Ecto neural progenitor cell (in vitro differentiated cells): ENCODE measurements around the gene FILIP1L.
"Not testable (repeated sequence)": the region's sequence is repeated elsewhere in the genome, so short reads cannot be mapped to it uniquely, and the experiment has no call there.

Source experiments
- DNase-seq: peaks from one replicate; pipeline ENCODE4 v3.0.0-alpha.2; 2018; ENCODE audit warnings: low spot score

The FILIP1L gene

GRCh38 chr3:100073714-100074307 lies 40.5 kb downstream of the FILIP1L start:
- DNase-seq, result peak; percentile 65

GRCh38 chr3:100073049-100073713 lies 41.1 kb downstream of the FILIP1L start:
- DNase-seq, result no peak

DNA sequence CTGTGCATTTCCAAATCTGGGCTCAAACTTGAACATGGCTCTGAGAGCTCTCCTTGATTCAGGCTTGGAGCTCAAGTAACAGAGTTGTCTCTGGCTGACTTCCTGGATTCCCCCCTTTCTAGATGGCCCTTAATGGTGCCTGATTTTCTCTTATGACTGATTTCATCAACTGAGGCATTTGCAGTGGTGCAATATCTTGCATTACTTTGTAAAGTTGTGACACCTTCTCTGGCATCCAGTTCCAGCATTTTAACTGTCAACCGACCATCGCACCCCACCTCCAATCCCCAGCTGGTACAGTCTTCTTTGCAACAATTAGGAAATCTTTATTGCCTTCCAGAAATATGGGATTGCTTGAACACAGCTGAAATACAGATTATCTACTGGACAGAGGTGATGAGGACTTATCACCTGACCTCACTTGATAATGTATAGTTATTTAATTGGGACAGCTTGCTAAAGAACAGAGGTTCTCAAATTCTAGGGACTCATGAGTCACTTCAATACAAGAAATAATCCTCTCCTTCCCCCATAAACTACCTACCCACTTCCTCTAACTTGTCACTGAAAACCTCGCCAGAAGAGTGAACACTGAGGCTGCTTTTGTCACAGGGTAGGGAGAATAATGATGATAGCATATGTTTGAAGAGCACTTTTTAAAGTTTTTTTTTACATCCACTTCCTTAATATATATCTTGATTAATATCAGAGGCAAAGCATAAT lies 41.8 kb downstream of the FILIP1L start:
- DNase-seq, result no peak

DNA sequence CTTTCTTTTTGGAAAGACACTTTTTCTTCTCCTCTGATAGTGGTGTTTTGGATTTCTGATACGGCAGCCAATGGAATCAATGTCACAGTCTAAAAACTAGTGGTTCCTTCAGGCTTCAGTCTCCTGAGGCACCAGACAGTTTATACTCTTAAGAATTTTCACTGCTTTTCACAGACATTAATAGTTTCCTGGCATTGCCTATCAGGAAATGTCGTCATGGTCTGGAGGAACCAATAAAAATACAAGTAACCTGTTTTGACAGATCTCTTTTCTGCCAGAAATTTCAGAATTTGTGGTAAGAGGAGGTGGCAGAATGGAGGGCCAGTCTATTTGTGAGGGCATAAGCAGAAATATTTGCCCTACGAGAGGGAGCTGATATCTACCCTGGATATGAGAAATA lies 44.8 kb downstream of the FILIP1L start:
- DNase-seq, result no peak

- DNase-seq, result peak; percentile 69
Observed at GRCh38 chr3:100068826-100069225, 45.5 kb downstream of the FILIP1L start.

DNA sequence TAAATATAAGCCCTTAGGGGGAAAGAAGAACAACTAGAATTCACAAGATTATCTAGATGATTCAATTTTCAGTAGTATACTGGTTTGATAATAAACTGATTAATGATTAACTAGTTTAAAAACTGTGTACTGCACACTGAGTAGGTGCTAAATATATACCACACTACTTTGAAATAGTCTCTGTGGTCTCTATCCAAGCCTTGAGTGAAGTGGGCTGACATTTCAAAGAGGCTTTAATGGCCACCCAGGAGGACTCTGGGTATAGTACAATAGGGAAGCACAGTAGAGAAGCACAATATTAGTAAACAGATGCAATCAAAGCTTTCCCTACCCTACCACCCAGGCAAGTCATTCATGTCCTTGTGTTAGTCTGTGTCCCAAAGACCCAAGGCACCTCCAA lies 46.7 kb downstream of the FILIP1L start:
- DNase-seq, result no peak

DNA sequence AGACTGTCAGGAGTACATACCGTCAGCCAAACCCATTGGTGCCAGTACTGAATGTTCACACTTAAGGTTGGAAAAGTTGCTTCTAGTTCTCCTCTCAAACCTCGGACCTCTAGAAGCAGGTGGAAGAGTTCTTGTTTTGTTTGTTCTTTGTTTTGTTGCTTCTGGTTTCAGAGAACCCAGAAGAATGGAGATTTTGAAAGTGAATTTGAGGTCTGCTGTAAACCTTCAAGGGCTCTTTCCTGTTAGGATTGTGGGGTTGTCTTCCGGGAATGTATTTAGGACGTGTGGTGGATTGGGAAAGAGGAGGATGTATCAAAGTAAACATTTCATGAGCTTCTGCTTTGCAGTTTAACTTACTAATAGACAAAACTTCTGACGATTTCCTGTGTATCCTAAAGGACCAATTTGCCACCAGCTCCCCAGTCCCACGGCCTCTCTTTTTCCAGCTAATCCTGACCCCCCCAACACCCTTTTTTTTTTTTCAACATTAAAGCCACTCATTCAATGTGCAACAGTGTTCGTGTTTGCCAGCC lies 50.3 kb downstream of the FILIP1L start:
- no peak for DNase-seq

GRCh38 chr3:100062665-100063064 lies 51.6 kb downstream of the FILIP1L start:
- DNase-seq, result no peak

DNA sequence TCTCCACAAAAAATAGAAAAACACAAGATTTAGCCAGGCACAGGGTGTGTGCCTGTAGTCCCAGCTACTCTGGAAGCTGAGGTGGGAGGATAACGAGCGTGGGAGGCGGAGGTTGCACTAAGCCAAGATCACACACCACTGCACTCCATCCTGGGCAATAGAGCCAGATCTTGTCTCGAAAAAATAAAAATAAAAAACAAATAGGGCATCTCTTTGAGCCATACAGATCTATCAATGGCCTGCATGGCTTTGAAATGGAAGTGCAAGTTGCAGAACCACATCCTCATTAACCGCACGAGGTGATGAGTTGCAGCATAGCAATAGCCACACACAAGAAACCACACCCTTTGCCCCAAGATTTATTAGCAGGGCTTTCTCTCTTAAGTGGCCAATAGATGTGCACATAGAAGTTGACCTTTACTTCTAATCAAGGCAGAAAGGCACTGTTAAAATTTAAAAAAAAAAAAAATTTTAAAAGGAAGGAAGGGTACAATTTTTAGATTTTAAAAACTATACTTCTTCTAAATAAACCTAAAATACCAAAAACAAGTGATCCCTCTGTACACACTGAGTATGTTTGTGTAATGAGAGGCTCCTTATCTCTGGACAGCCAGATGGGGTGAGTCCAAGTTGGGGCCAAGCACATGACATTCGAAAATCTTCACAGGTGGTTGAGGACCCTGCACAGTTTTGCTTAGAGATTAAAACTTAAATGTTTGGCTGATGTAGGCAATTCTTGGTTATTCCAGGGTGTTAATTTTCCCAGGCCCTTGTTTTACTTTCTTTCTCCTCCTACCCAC lies 53.4 kb downstream of the FILIP1L start:
- no peak for DNase-seq

DNA sequence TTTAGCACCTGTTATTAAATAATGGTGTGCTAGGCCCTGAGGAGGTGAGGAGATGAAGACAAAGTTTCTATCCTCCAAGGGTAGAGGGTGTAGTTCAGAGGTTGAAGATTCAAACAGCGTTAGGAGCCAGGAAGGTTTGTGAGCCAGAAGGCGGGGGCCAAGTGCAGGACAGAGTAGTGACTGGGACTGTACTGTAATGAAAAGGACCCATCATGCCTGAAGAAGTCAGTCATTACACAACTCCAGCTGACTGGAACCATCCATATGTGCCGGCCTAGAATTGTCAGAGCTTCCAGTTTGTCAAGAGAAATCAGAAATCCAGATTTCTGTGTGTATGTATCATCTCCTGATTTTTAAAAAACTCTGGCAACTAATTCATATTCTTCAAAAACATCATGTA lies 54.8 kb downstream of the FILIP1L start:
- DNase-seq, result no peak

DNA sequence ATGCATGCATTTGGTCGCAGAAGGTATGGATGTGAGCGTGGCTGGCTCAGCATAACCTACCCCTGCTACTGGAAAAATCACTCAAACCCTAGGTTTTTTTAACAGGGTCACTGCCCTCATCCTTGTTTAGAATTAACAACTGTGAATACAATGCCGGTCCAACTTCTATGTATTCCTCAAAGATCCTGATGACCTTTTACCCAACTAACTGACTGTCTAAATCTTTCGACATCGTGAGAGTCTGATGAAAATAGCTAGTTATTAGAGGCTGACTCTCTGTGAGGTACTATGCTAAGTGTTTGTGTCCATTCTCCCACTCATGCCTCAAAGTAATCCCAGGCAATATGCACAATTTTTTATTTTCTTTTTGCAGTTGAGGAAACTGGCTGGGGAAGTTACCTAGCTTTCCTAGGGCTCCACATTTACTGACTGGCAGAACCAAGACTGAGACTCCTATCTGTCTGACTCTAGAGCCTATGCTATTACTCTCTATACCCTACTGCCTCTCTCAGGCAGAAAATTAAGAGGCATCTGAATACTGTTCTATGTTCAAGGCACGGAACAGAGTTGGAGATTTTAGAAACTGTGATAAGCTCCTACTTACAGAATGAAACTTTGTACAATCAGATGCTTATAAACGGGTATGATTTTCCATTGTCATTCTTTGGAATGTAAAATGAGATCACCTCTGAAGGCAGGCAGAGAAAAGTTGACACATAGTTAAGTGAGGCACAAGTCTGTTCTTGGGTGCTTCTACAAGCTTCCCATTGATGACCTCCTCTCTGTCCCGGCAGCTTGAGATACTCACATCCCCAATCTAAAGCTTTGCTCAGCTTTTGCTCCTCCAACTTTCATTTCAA lies 56.4 kb downstream of the FILIP1L start:
- no peak for DNase-seq

DNA sequence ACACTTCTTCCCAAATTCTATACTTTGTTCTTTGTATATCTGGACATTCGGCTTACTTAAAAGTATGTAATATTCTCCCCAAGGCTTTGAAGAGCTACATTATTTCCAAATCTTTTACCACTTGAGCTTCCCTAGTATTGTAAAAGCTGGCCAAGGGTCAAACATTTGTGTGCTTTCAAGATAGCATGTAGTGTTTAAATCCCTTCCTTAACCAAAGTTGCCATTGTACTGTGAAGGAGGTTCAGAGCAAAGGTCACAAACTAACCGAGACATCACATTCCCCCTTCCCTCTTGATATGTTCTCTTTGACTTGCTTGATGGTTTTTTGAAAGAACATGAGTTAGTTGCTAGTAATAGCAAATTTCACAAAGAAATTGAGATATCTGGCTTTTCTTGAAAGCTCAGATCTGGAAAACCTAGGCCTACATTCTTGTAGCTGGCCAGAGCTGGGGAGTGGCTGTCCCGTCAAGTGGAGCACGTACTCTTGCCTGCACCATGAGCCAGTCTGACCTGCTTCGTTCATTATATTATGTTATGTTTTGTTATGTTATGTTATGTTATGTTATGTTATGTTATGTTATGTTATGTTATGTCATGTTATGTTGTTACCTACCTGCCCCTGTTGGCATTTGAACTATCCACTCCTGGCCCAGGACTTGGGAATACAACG lies 60.2 kb downstream of the FILIP1L start:
- no peak for DNase-seq

DNA sequence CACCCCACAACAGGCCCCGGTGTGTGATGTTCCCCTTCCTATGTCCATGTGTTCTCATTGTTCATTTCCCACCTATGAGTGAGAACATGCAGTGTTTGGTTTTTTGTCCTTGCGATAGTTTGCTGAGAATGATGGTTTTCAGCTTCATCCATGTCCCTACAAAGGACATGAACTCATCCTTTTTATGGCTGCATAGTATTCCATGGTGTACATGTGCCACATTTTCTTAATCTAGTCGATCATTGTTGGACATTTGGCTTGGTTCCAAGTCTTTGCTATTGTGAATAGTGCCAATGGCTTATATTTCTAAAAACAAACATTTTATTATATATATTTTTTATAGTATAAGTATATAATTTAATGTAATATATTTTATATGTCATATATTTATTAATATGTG lies 62.8 kb downstream of the FILIP1L start:
- not testable (repeated sequence) for DNase-seq

DNA sequence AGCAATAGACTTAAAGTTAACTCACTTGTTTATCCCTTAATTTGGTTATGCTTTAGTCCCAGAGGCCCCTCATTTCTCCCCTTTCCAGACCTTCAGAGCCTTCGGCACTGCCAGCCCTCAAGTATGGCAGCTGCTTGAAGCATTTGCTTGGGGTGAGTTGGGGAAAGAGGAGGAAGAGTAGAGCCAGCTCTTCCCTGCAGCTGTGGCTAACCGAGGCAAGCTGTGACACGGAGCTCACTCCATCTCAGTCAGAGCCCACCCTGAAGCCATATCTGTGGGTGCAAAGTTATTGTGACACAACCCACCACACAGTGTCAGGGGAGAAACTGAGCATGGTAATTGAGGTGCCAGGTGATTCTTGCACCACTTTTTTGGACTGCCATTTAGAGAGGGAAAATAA lies 66.1 kb downstream of the FILIP1L start:
- no peak for DNase-seq

- no peak for DNase-seq
Observed at GRCh38 chr3:100047455-100048141, 66.7 kb downstream of the FILIP1L start.

- DNase-seq, result no peak
Observed at GRCh38 chr3:100046986-100047385, 67.3 kb downstream of the FILIP1L start.

GRCh38 chr3:100045696-100046095 lies 68.6 kb downstream of the FILIP1L start:
- no peak for DNase-seq

DNA sequence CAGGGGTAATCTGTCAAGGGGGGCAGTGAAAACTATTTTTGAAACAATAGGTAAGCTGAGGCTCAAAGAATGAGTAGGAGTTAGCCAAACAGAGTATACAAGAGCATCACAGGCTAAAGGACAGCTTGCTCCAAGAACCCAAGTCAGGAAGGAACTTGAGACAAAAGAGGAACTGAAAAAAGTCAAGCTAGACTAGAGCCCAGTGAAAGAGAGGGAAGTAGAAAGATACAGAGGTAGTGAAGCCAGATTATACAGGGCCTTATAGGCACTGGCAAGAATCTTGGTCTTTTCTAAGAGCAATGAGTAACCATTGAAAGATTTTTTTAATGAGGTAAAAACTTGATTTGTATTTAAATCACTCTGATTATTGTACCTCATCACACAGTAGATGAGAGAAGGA lies 69.9 kb downstream of the FILIP1L start:
- no peak for DNase-seq

GRCh38 chr3:100043271-100043670 lies 71.0 kb downstream of the FILIP1L start:
- DNase-seq, result no peak
